Kidney (tissue), 14 donors: ENCODE measurements around the gene SCARF1. TPM values are rescaled to one million over a fixed set of nuclear protein-coding genes. Genes with fewer than 3 reads are reported as not detected.

Experiments
- DNase-seq, 5 donors: peaks; one replicate each; pipeline ENCODE4 v3.0.0-alpha.2; 2013 to 2020
- FAIRE-seq: peaks from 2 replicates; lab custom pipeline; 2012; peaks lifted over from hg19 to GRCh38; lab: Jason Lieb, UNC
- H3K27ac ChIP-seq, 2 donors: one replicate each; pipeline ENCODE4 v1.7.0; 2013; ENCODE audit warnings: low read depth in 2 of 2, low read length in 2 of 2, inconsistent platforms in 1 of 2
- H3K27me3 ChIP-seq: one replicate; pipeline ENCODE4 v1.7.1; 2013; ENCODE audit warnings: low read length, inconsistent platforms; ENCODE audit not compliant: control insufficient read depth, insufficient read depth
- H3K36me3 ChIP-seq, 3 donors: one replicate each; pipeline versions ENCODE4 v1.7.0 to v1.7.1; 2013; ENCODE audit warnings: low read length in 3 of 3, control low read depth in 1 of 3, inconsistent platforms in 1 of 3; ENCODE audit not compliant: insufficient read depth in 3 of 3, control insufficient read depth in 2 of 3
- H3K4me1 ChIP-seq, 3 donors: one replicate each; pipeline versions ENCODE4 v1.7.0 to v1.7.1; 2013; ENCODE audit warnings: low read length in 3 of 3, inconsistent platforms in 1 of 3, low read depth in 1 of 3; ENCODE audit not compliant: control insufficient read depth in 2 of 3, insufficient read depth in 2 of 3
- H3K4me3 ChIP-seq, 3 donors: one replicate each; pipeline versions ENCODE4 v1.7.0 to v1.8.1; 2013; ENCODE audit warnings: low read length in 3 of 3, control low read depth in 1 of 3, inconsistent platforms in 1 of 3
- H3K9ac ChIP-seq, 3 donors: one replicate each; pipeline versions ENCODE4 v1.7.0 to v1.7.1; 2013; ENCODE audit warnings: low read length in 3 of 3, control low read depth in 1 of 3, inconsistent platforms in 1 of 3
- H3K9me3 ChIP-seq, 3 donors: one replicate each; pipeline versions ENCODE4 v1.7.0 to v1.7.1; 2013; ENCODE audit warnings: low read length in 3 of 3, control low read depth in 1 of 3, inconsistent platforms in 1 of 3; ENCODE audit not compliant: control insufficient read depth in 2 of 3, insufficient read depth in 1 of 3
- CTCF ChIP-seq: IDR thresholded peaks from 3 replicates; pipeline ENCODE4 v1.5.1; 2012; ENCODE audit warnings: mild to moderate bottlenecking, moderate library complexity, borderline replicate concordance; ENCODE audit not compliant: insufficient read depth; ENCODE audit errors: extremely low read depth
- intact Hi-C: fragments of 100-400 bp; cut with DNase I; formaldehyde crosslinking; loops from one replicate; pipeline ENCODE4 v1.11.1; 2022
- polyA plus RNA-seq: library from polyadenylated mRNA; stranded (reverse); fragments of 350-450 nt; fragmentation: Illumina TruSeq; extraction: RNeasy Lipid Tissue Mini Kit (QIAGEN cat#74804); gene quantifications from one replicate; pipeline ENCODE4 v1.2.3, GENCODE V29; 2014; ENCODE audit warnings: low read depth, low replicate concordance; ENCODE audit not compliant: insufficient read depth
- total RNA-seq: library from RNA; stranded (reverse); fragmentation: NEBNext Ultra II Directional; extraction: Animal tissue kit (Norgen Biotek cat#: 25700); gene quantifications from one replicate; pipeline ENCODE4 v1.2.1, GENCODE V29; 2021
- donor health status: control.
- donor health status: control.
- donor health status: control.
- donor health status: control.
- donor health status: control.
- donor health status: DM: yes; HTN: yes; CAD: no.
- donor health status: Normal renal cell carcinoma (clear cell type).

The SCARF1 gene
- total and polyA plus RNA-seq, 2 donors from 2014 or later: 7.0 to 20.1 TPM

DNA sequence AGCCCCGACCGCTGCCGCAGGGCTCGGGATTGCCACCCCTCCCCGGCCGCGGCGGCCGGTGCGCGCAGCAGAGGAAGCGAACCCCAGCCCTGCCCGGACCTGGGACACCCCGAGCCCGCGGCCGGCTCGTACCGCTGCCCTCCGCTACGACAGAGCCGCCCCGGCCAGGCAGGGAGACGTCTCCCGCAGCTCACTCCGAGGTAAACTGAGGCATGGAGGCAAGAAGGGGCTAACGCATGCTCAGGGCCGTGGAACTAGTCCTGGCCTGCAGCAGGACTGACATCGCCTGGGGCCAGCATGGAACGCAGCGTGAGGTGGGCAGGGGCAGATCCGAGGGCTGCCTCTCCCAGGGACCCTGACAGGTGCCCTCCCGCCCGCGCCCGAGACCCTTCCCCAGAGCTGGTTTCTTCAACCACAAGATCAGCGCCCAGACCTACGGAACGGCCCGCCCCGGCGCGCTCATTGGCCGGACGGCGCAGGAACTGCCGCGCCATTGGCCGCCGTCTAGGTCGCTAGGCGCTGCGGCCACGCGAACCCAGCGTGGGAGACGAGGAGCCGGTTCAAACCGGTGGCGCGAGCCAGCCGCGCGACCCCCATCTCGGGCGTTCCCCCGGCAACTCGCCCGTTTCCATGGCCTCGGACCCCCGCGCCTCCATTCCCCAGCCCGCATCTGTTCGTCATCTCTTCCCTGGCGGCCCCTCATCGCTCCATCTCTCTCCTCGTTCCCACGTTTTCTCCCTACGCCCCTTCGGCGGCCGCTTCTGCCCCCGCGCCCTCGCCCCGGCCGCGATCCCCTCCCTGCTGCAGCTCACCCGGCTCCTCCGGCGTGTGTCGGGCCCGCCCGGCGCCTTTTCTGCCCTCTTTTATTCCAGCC is 17.3 kb downstream of the SCARF1 start, which contains the start of gene SLC43A2:
SLC43A2 (minus strand) TSS at position 853 of the 874 bp plus-strand sequence. CDS start 960 bp downstream, outside the sequence.
- no peak for FAIRE-seq
- Histone ChIP-seq H3K4me3 (peak within 1 kb of the TSS; percentile 60 to 88 (median 88)), H3K36me3 (peaks cover 0 to 7% (median 2%) of the 10 kb centered on the region in 3 donors), H3K9ac (peak within 1 kb of the TSS; percentile 30 to 90 (median 82)), H3K9me3 (no peaks in the 10 kb centered on the region), H3K4me1 (peaks cover 0 to 27% (median 14%) of the 10 kb centered on the region in 3 donors), H3K27ac (peak within 1 kb of the TSS; percentile 91 to 93), H3K27me3 (no peaks in the 10 kb centered on the region)
- TF ChIP-seq CTCF: no peak
- intact Hi-C loops: no loop called here
- peak; percentile 92 to 97 (median 95) for DNase-seq

DNA sequence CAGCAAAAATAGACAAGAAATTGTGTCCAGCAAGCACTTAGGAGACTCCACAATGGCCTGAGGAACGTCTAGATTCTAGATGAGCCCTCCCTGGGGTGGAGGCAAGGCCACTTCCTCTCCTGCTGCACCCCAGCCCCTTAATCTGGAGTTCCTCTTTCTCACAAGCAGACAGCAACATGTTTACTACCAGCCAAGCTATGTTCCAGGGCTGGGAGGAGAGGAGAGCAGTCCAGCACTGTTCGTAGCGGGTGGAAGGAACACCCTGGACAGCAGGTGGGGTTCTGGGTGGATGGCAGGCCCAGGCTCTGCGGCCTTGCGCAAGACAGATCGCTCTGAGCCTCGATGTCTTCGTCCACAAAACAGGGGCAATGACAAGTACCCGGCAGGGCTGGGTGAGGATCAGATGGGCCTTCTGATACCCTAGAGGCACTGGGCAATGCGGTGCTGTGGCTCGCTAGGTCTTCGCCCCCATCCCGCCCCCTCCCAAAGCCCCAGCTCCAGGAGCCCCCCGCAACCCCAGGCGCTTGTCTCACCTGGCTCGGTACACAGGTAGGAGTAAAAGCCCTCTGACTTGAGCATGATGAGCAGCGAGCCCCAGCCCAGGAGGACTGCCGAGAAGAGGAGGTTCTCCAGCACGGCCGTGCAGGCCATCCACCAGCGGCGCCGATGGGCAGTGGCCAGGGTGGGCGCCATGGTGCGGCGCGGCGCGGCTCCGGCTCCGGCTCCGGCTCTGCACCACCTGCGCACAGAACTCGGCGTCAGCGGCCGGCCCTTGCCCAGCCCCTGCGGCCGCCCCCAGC is 18.1 kb downstream of the SCARF1 start:
- H3K4me3 ChIP-seq: peak overlapping the region in 2 of 3 donors; percentile 88
- peaks cover 0 to 27% (median 14%) of the 10 kb centered on the region in 3 donors for H3K4me1 ChIP-seq
- TF ChIP-seq CTCF: no peak
- peak in 1 of 5 donors; percentile 64 for DNase-seq
- no peaks in the 10 kb centered on the region for H3K9me3 ChIP-seq
- H3K9ac ChIP-seq: peak overlapping the region in 2 of 3 donors; percentile 67 to 90
- peak overlapping the region; percentile 91 to 93 for H3K27ac ChIP-seq
- no peaks in the 10 kb centered on the region for H3K27me3 ChIP-seq
- FAIRE-seq: no peak
- peaks cover 0 to 7% (median 2%) of the 10 kb centered on the region in 3 donors for H3K36me3 ChIP-seq
- intact Hi-C loops: no loop called here

- Histone ChIP-seq H3K36me3 (peaks cover 0 to 13% (median 4%) of the 10 kb centered on the region in 3 donors), H3K4me1 (peaks cover 0 to 33% (median 19%) of the 10 kb centered on the region in 3 donors), H3K27ac (peak overlapping the region; percentile 49 to 76), H3K9me3 (no peaks in the 10 kb centered on the region), H3K27me3 (no peaks in the 10 kb centered on the region), H3K9ac (peak overlapping the region in 1 of 3 donors; percentile 90), H3K4me3 (peak overlapping the region in 2 of 3 donors; percentile 88)
- FAIRE-seq: no peak
- no peak for TF ChIP-seq CTCF
- intact Hi-C loops: no loop called here
- DNase-seq: no peak
Observed at GRCh38 chr17:1626333-1626732, 19.2 kb downstream of the SCARF1 start.
